Loucy (cell line): ENCODE results near the gene CEP43.
"Not testable (repeated sequence)": the region's sequence is repeated elsewhere in the genome, so short reads cannot be mapped to it uniquely, and the experiment has no call there.

ENCODE experiments used
- H2AFZ ChIP-seq: fragments of 200-600 bp; sonication (generic); 2 replicates; pipeline ENCODE4 v1.6.0; 2016; ENCODE audit warnings: antibody characterized with exemption, mild to moderate bottlenecking, low read length, moderate library complexity
- H3F3A ChIP-seq: fragments of 200-600 bp; 2 replicates; pipeline ENCODE4 v1.6.0; 2016; ENCODE audit warnings: antibody characterized with exemption, low read depth, mild to moderate bottlenecking
- H3K27me3 ChIP-seq: fragments of 200-600 bp; sonication (generic); 2 replicates; pipeline ENCODE4 v1.6.1; 2014; ENCODE audit warnings: low read length, mild to moderate bottlenecking; ENCODE audit not compliant: insufficient read depth, poor library complexity, severe bottlenecking
- H3K36me3 ChIP-seq: fragments of 200-600 bp; sonication (generic); 2 replicates; pipeline ENCODE4 v1.6.1; 2016; ENCODE audit warnings: low read length; ENCODE audit not compliant: insufficient read depth
- H3K4me1 ChIP-seq: fragments of 200-600 bp; sonication (generic); 2 replicates; pipeline ENCODE4 v1.5.1; 2014; ENCODE audit warnings: low read length, mild to moderate bottlenecking; ENCODE audit not compliant: insufficient read depth, poor library complexity, severe bottlenecking
- H3K4me2 ChIP-seq: fragments of 200-600 bp; sonication (generic); 2 replicates; pipeline ENCODE4 v1.6.0; 2014; ENCODE audit warnings: antibody characterized with exemption, low read length, low read depth, mild to moderate bottlenecking; ENCODE audit not compliant: poor library complexity, severe bottlenecking
- H3K4me3 ChIP-seq: fragments of 200-600 bp; sonication (generic); 2 replicates; pipeline ENCODE4 v1.5.1; 2014; ENCODE audit warnings: low read length, mild to moderate bottlenecking, mixed read lengths; ENCODE audit not compliant: poor library complexity, severe bottlenecking
- H3K79me2 ChIP-seq: fragments of 200-600 bp; sonication (generic); 2 replicates; pipeline ENCODE4 v1.6.1; 2014; ENCODE audit warnings: low read length; ENCODE audit not compliant: insufficient read depth
- H3K9ac ChIP-seq: fragments of 200-600 bp; sonication (generic); 2 replicates; pipeline ENCODE4 v1.6.0; 2014; ENCODE audit warnings: mild to moderate bottlenecking, low read depth, low read length, moderate library complexity; ENCODE audit not compliant: poor library complexity, severe bottlenecking
- H3K9me2 ChIP-seq: fragments of 200-600 bp; sonication (generic); replicated peaks from 2 replicates; pipeline ENCODE4 v1.6.1; 2016; ENCODE audit warnings: low read depth, low read length, mixed read lengths
- H3K9me3 ChIP-seq: fragments of 200-600 bp; sonication (generic); 2 replicates; pipeline ENCODE4 v1.6.1; 2014; ENCODE audit warnings: mild to moderate bottlenecking, antibody characterized with exemption, low read length, low read depth; ENCODE audit not compliant: insufficient read depth
- H4K20me1 ChIP-seq: fragments of 200-600 bp; sonication (generic); 2 replicates; pipeline ENCODE4 v1.6.0; 2014; ENCODE audit warnings: antibody characterized with exemption, low read length, mild to moderate bottlenecking; ENCODE audit not compliant: insufficient read depth, poor library complexity, severe bottlenecking
- EZH2phosphoT487 ChIP-seq: fragments of 200-600 bp; IDR thresholded peaks from 2 replicates; pipeline ENCODE4 v1.6.1; 2018; ENCODE audit warnings: antibody characterized with exemption, mild to moderate bottlenecking, moderate library complexity, borderline replicate concordance
- TF ChIP-seq, protein P1 (sequence below): fragments of 200-600 bp; sonication (generic); conservative IDR thresholded peaks from 2 replicates; pipeline ENCODE4 v1.5.1; 2014; ENCODE audit warnings: mild to moderate bottlenecking, antibody characterized with exemption, low read length

CEP43 gene

DNA sequence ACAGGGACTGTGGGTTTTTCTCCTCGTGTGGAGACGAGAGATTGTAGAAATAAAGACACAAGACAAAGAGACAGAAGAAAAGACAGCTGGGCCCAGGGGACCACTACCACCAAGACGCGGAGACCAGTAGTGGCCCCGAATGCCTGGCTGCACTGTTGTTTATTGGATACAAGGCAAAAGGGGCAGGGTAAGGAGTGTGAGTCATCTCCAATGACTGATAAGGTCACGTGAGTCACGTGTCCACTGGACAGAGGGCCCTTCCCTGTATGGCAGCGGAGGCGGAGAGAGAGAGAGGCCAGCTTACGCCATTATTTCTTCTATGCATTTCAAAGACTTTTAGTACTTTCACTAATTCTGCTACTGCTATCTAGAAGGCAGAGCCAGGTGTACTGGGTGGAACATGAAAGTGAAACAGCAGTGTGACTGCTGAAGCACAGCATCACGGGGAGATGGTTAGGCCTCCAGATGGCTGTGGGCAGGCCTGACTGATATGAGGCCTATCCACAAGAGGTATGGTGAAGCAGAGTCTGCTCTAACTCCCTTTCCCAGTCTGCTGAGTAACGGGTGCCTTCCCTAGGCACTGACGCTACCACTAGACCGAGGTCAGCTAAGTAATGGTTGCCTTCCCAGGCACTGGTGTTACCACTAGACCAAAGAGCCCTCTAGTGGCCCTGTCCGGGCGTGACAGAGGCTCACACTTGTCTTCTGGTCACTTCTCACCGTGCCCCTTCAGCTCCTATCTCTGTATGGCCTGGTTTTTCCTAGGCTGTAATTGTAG is 48.1 kb upstream of the CEP43 start:
- not testable (repeated sequence) for H3K9me3 ChIP-seq, H3K9me2 ChIP-seq, H4K20me1 ChIP-seq, H3K27me3 ChIP-seq, H3F3A ChIP-seq, H3K79me2 ChIP-seq, H3K36me3 ChIP-seq
- H3K4me2 ChIP-seq: peak overlapping the region; percentile 62
- peak overlapping the region; percentile 30 for H3K9ac ChIP-seq
- H2AFZ ChIP-seq: 0 out of 2 replicates have a peak overlapping the region, but pooled peaks have one; percentile 51
- TF ChIP-seq, protein P1, sequence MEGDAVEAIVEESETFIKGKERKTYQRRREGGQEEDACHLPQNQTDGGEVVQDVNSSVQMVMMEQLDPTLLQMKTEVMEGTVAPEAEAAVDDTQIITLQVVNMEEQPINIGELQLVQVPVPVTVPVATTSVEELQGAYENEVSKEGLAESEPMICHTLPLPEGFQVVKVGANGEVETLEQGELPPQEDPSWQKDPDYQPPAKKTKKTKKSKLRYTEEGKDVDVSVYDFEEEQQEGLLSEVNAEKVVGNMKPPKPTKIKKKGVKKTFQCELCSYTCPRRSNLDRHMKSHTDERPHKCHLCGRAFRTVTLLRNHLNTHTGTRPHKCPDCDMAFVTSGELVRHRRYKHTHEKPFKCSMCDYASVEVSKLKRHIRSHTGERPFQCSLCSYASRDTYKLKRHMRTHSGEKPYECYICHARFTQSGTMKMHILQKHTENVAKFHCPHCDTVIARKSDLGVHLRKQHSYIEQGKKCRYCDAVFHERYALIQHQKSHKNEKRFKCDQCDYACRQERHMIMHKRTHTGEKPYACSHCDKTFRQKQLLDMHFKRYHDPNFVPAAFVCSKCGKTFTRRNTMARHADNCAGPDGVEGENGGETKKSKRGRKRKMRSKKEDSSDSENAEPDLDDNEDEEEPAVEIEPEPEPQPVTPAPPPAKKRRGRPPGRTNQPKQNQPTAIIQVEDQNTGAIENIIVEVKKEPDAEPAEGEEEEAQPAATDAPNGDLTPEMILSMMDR: peak; percentile 69
- peak overlapping the region; percentile 55 for H3K4me3 ChIP-seq
- H3K4me1 ChIP-seq: peaks cover 20% of the 10 kb centered on the region

DNA sequence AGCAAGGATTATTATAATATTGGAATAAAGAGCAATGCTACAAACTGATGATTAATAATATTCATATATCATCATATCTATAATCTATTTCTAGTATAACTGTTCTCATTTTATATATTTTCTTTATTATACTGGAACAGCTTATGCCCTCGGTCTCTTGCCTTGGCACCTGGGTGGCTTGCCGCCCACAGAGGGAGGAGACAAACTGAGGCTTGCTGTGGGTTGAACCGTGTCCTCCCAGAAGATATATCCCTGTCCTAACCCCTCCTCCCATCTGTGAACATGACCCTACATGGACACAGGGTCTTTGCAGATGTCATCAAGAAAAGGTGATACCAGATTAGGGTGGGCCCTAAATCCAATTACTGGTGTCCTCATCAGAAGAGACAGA is 47.5 kb upstream of the CEP43 start:
- TF ChIP-seq, protein P1: no peak; the same call in 1 of the 2 replicates
- TF ChIP-seq EZH2phosphoT487: no peak
- H4K20me1 ChIP-seq: no peaks in the 10 kb centered on the region
- H2AFZ ChIP-seq: no peak overlapping the region
- no peak overlapping the region for H3K9ac ChIP-seq
- peaks cover 8% of the 10 kb centered on the region; the same call in 1 of the 2 replicates for H3K79me2 ChIP-seq
- no peaks in the 10 kb centered on the region for H3K9me3 ChIP-seq
- no peaks in the 10 kb centered on the region for H3K36me3 ChIP-seq
- no peak overlapping the region for H3K4me3 ChIP-seq
- no peak overlapping the region for H3K4me2 ChIP-seq
- no peaks in the 10 kb centered on the region for H3F3A ChIP-seq
- peaks cover 21% of the 10 kb centered on the region for H3K4me1 ChIP-seq
- H3K27me3 ChIP-seq: no peaks in the 10 kb centered on the region
- no peaks in the 10 kb centered on the region for H3K9me2 ChIP-seq

DNA sequence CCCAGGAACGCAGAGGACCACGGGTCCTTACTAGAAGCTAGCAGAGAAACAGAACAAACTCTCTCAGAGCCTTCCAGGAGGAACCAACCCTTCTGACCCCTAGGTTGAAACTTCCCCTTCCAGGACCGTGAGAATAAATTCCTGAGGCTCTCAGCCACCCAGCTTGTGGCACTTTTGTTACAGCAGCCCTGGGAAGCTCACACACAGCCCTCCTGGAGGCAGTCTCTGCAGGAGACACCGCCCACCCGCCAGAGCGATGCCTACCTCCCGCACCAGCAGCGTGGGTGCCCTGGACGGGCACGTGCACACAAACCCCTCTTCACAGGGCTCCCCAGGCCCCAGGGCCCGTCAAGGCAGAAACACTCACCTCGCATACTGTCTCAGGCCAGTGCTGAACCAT is 47.1 kb upstream of the CEP43 start:
- Histone ChIP-seq H3K27me3 (no peaks in the 10 kb centered on the region), H3K9ac (no peak overlapping the region), H3K36me3 (no peaks in the 10 kb centered on the region), H3K4me1 (peaks cover 26% of the 10 kb centered on the region), H4K20me1 (no peaks in the 10 kb centered on the region), H3F3A (no peaks in the 10 kb centered on the region), H3K79me2 (peaks cover 8% of the 10 kb centered on the region; the same call in 1 of the 2 replicates), H3K4me2 (no peak overlapping the region), H2AFZ (no peak overlapping the region), H3K4me3 (no peak overlapping the region), H3K9me2 (no peaks in the 10 kb centered on the region), H3K9me3 (no peaks in the 10 kb centered on the region)
- TF ChIP-seq EZH2phosphoT487: no peak
- TF ChIP-seq, protein P1: no peak
